ENCODE measurements around the gene VPS37B.

DNA sequence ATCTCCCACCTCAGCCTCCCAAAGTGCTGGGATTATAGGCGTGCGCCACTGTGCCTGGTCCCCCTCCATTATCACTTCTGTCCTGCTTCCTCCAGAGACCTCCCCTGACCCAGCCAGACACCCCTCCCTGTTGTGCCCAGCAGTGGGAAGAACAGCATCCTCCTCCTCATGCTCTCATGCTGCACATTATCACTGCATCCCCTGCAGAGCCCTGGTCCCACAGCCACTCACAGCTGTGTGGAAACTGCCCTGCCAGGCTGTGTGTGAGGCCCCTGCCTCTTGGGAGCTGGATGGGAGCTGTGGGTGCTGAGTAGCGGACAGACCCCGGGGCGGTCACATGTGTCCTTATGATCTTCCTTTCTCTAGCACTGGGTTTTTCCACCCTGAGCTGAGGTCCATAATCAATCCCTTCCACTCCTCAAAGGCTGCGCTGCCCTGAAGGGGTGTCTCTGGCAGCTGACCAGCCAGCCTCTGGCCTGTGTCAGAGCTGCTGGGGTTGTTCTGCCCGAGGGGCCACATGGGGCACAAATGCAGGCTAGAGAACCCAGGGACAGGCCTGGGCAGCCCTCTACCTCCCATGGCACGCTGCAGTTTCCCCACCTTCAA is 51.5 kb downstream of the VPS37B start:
- TF ChIP-seq, protein P1, sequence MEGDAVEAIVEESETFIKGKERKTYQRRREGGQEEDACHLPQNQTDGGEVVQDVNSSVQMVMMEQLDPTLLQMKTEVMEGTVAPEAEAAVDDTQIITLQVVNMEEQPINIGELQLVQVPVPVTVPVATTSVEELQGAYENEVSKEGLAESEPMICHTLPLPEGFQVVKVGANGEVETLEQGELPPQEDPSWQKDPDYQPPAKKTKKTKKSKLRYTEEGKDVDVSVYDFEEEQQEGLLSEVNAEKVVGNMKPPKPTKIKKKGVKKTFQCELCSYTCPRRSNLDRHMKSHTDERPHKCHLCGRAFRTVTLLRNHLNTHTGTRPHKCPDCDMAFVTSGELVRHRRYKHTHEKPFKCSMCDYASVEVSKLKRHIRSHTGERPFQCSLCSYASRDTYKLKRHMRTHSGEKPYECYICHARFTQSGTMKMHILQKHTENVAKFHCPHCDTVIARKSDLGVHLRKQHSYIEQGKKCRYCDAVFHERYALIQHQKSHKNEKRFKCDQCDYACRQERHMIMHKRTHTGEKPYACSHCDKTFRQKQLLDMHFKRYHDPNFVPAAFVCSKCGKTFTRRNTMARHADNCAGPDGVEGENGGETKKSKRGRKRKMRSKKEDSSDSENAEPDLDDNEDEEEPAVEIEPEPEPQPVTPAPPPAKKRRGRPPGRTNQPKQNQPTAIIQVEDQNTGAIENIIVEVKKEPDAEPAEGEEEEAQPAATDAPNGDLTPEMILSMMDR (IDR thresholded peaks at IDR 0.05): no peak
- no peak for TF ChIP-seq POLR2A (IDR thresholded peaks at IDR 0.05)
